Activated naive CD4-positive, alpha-beta T cell treated with anti-CD3 and anti-CD28 coated beads, Interleukin-2, amount 50 U/mL, for 24 hours (primary cell): ENCODE data around the gene HIGD1C.
"Not testable (repeated sequence)": the region's sequence is repeated elsewhere in the genome, so short reads cannot be mapped to it uniquely, and the experiment has no call there.

ENCODE experiments used
- H3K27ac Mint-ChIP-seq: one replicate; pipeline ENCODE4 v1.8.0; 2021; ENCODE audit warnings: mild to moderate bottlenecking, mixed read lengths
- H3K27me3 Mint-ChIP-seq: one replicate; pipeline ENCODE4 v1.8.0; 2021; ENCODE audit warnings: mixed read lengths
- H3K36me3 Mint-ChIP-seq: one replicate; pipeline ENCODE4 v1.8.0; 2021; ENCODE audit warnings: mixed read lengths
- H3K4me1 Mint-ChIP-seq: one replicate; pipeline ENCODE4 v1.8.0; 2021; ENCODE audit warnings: mixed read lengths
- H3K4me3 Mint-ChIP-seq: one replicate; pipeline ENCODE4 v1.8.0; 2021; ENCODE audit warnings: mild to moderate bottlenecking, mixed read lengths
- H3K9me3 Mint-ChIP-seq: one replicate; pipeline ENCODE4 v1.8.0; 2021; ENCODE audit warnings: mixed read lengths

The HIGD1C gene

GRCh38 chr12:50953047-50953446 is 703 bp downstream of the HIGD1C start:
- Mint-ChIP-seq H3K36me3 (no peaks in the 10 kb centered on the region), H3K27me3 (no peaks in the 10 kb centered on the region), H3K4me3 (no peak overlapping the region), H3K4me1 (no peaks in the 10 kb centered on the region), H3K27ac (no peak overlapping the region), H3K9me3 (no peaks in the 10 kb centered on the region)

- not testable (repeated sequence) for H3K4me3 Mint-ChIP-seq, H3K4me1 Mint-ChIP-seq, H3K27ac Mint-ChIP-seq, H3K9me3 Mint-ChIP-seq, H3K27me3 Mint-ChIP-seq, H3K36me3 Mint-ChIP-seq
Measured at GRCh38 chr12:50954789-50955188, 2.4 kb downstream of the HIGD1C start.

GRCh38 chr12:50955288-50955687 is 2.9 kb downstream of the HIGD1C start:
- Mint-ChIP-seq H3K4me1 (peaks cover 5% of the 10 kb centered on the region), H3K27me3 (no peaks in the 10 kb centered on the region), H3K9me3 (no peaks in the 10 kb centered on the region), H3K4me3 (no peak overlapping the region), H3K27ac (no peak overlapping the region), H3K36me3 (no peaks in the 10 kb centered on the region)

GRCh38 chr12:50955697-50956096 is 3.4 kb downstream of the HIGD1C start:
- H3K4me1 Mint-ChIP-seq, result peaks cover 9% of the 10 kb centered on the region
- H3K27me3 Mint-ChIP-seq, result no peaks in the 10 kb centered on the region
- no peaks in the 10 kb centered on the region for H3K36me3 Mint-ChIP-seq
- no peaks in the 10 kb centered on the region for H3K9me3 Mint-ChIP-seq
- no peak overlapping the region for H3K4me3 Mint-ChIP-seq
- no peak overlapping the region for H3K27ac Mint-ChIP-seq

- no peak overlapping the region for H3K27ac Mint-ChIP-seq
- no peaks in the 10 kb centered on the region for H3K27me3 Mint-ChIP-seq
- H3K4me1 Mint-ChIP-seq, result peaks cover 12% of the 10 kb centered on the region
- H3K36me3 Mint-ChIP-seq, result peaks cover 4% of the 10 kb centered on the region
- H3K4me3 Mint-ChIP-seq, result no peak overlapping the region
- no peaks in the 10 kb centered on the region for H3K9me3 Mint-ChIP-seq
Measured at GRCh38 chr12:50960130-50960529, 7.8 kb downstream of the HIGD1C start.

GRCh38 chr12:50961708-50962107 is 9.4 kb downstream of the HIGD1C start:
- H3K4me1 Mint-ChIP-seq, result peaks cover 12% of the 10 kb centered on the region
- no peaks in the 10 kb centered on the region for H3K27me3 Mint-ChIP-seq
- H3K36me3 Mint-ChIP-seq, result peaks cover 4% of the 10 kb centered on the region
- H3K27ac Mint-ChIP-seq, result no peak overlapping the region
- H3K4me3 Mint-ChIP-seq, result no peak overlapping the region
- no peaks in the 10 kb centered on the region for H3K9me3 Mint-ChIP-seq

GRCh38 chr12:50964432-50964831 is 12.1 kb downstream of the HIGD1C start:
- no peaks in the 10 kb centered on the region for H3K27me3 Mint-ChIP-seq
- no peaks in the 10 kb centered on the region for H3K9me3 Mint-ChIP-seq
- H3K4me1 Mint-ChIP-seq, result peaks cover 12% of the 10 kb centered on the region
- no peak overlapping the region for H3K4me3 Mint-ChIP-seq
- no peak overlapping the region for H3K27ac Mint-ChIP-seq
- H3K36me3 Mint-ChIP-seq, result peaks cover 4% of the 10 kb centered on the region

GRCh38 chr12:50971946-50972345 is 19.6 kb downstream of the HIGD1C start:
- H3K4me3 Mint-ChIP-seq, result no peak overlapping the region
- H3K9me3 Mint-ChIP-seq, result no peaks in the 10 kb centered on the region
- no peaks in the 10 kb centered on the region for H3K27me3 Mint-ChIP-seq
- H3K27ac Mint-ChIP-seq, result no peak overlapping the region
- H3K4me1 Mint-ChIP-seq, result peaks cover 6% of the 10 kb centered on the region
- peaks cover 15% of the 10 kb centered on the region for H3K36me3 Mint-ChIP-seq

GRCh38 chr12:50979369-50980052 is 27.2 kb downstream of the HIGD1C start:
- H3K27me3 Mint-ChIP-seq, result no peaks in the 10 kb centered on the region
- H3K4me3 Mint-ChIP-seq, result peak overlapping the region; percentile 67
- peaks cover 35% of the 10 kb centered on the region for H3K4me1 Mint-ChIP-seq
- H3K27ac Mint-ChIP-seq, result peak overlapping the region; percentile 98
- H3K36me3 Mint-ChIP-seq, result peaks cover 20% of the 10 kb centered on the region
- H3K9me3 Mint-ChIP-seq, result no peaks in the 10 kb centered on the region

GRCh38 chr12:50980545-50980944 is 28.2 kb downstream of the HIGD1C start:
- Mint-ChIP-seq H3K4me3 (no peak overlapping the region), H3K36me3 (peaks cover 19% of the 10 kb centered on the region), H3K27ac (peak overlapping the region; percentile 33)

GRCh38 chr12:50981319-50982239 is 29.2 kb downstream of the HIGD1C start:
- Mint-ChIP-seq H3K36me3 (peaks cover 14% of the 10 kb centered on the region), H3K4me1 (peaks cover 53% of the 10 kb centered on the region), H3K4me3 (no peak overlapping the region), H3K27ac (peak overlapping the region; percentile 31), H3K9me3 (no peaks in the 10 kb centered on the region), H3K27me3 (no peaks in the 10 kb centered on the region)

More at GRCh38 chr12:50980545-50980944, 28.2 kb downstream of the HIGD1C start:
- peaks cover 45% of the 10 kb centered on the region for H3K4me1 Mint-ChIP-seq
- no peaks in the 10 kb centered on the region for H3K9me3 Mint-ChIP-seq
- H3K27me3 Mint-ChIP-seq, result no peaks in the 10 kb centered on the region

- H3K36me3 Mint-ChIP-seq, result peaks cover 10% of the 10 kb centered on the region
- no peaks in the 10 kb centered on the region for H3K27me3 Mint-ChIP-seq
- peaks cover 48% of the 10 kb centered on the region for H3K4me1 Mint-ChIP-seq
- peak overlapping the region; percentile 97 for H3K27ac Mint-ChIP-seq
- H3K9me3 Mint-ChIP-seq, result no peaks in the 10 kb centered on the region
- peak overlapping the region; percentile 34 for H3K4me3 Mint-ChIP-seq
Measured at GRCh38 chr12:50984586-50985298, 32.4 kb downstream of the HIGD1C start.

GRCh38 chr12:50985322-50985721 is 33.0 kb downstream of the HIGD1C start:
- Mint-ChIP-seq H3K4me3 (peak overlapping the region; percentile 63), H3K27me3 (no peaks in the 10 kb centered on the region), H3K27ac (peak overlapping the region; percentile 97), H3K36me3 (peaks cover 10% of the 10 kb centered on the region), H3K4me1 (peaks cover 44% of the 10 kb centered on the region), H3K9me3 (no peaks in the 10 kb centered on the region)

GRCh38 chr12:50986966-50987737 is 34.8 kb downstream of the HIGD1C start:
- Mint-ChIP-seq H3K27me3 (no peaks in the 10 kb centered on the region), H3K4me3 (no peak overlapping the region), H3K9me3 (no peaks in the 10 kb centered on the region), H3K36me3 (peaks cover 18% of the 10 kb centered on the region), H3K4me1 (peaks cover 45% of the 10 kb centered on the region), H3K27ac (peak overlapping the region; percentile 76)

- Mint-ChIP-seq H3K27ac (peak overlapping the region; percentile 30), H3K27me3 (no peaks in the 10 kb centered on the region), H3K36me3 (peaks cover 19% of the 10 kb centered on the region), H3K9me3 (no peaks in the 10 kb centered on the region), H3K4me3 (no peak overlapping the region), H3K4me1 (peaks cover 45% of the 10 kb centered on the region)
Measured at GRCh38 chr12:50988051-50988450, 35.7 kb downstream of the HIGD1C start.
